KBM-7 (cell line): ENCODE results near the gene ALDH1A3.

Source experiments
- DNase-seq: peaks from one replicate; pipeline ENCODE4 v3.0.0-alpha.2; 2015
- in situ Hi-C: fragments of 300-500 bp; cut with MboI; formaldehyde crosslinking; loops from 2 replicates; pipeline ENCODE4 v1.14.3; 2020; ENCODE audit warnings: low sequenced_read_pairs, low pct_unique_long_range_greater_than_20kb, mixed read lengths

Gene ALDH1A3

DNA sequence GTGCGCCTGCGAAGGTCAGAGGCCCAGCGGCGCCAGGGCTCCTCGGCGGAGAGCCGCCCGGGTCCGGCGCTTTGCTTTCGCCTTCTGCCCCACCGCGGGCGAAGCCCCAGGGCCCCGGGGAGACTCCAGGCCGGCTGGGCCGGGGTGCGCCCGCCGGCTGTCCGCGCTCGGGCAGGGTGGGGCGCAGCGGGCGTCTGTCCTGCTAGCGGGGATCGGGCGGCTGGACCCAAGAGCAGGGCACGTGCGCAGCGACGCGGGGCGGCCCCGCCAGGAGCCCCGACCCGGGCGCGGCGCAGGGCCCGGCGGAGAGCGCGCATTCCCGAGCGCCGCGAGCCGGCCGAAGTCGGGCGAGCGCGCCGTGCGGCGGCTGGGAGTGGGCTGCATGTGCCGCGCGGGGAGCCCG lies 569 bp upstream of the ALDH1A3 start:
- in situ Hi-C loops = no loop called here

DNA sequence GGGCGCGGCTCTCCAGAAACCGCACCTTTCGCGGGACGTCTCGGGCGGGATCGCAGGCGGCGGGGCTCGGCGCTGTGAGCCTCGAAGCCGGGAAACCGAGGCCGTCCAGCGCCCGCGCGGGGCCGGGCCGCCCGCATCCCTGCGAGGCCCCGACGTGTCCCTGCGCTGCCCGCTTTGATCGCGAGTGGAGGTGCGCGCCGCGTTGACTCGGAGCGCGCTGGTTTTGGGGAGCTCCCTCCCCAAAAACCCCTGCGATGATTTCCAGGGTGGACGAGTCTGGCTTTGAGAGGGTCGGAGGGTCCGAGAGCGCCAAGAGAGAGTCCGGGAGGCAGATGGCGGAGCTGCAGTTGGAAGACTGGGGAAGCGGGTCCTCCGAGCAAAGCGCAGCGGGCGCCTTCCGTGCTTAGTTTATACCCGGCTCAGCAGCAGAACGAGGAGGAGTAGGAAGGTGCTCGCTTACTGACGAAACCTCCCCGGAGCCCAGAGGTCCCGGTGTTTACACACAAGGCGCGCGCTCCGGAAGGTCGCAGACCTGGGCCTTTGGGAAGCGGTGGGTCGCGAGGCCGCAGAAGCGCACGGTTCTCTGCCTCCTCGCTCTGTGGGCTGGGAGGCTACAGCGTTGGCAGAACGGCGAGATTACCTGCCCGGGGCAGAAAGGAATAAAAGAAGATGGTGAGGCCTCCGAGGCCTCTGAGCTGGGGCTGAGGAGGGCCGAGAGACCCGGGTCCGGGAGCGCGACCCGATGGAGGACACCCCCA lies 687 bp downstream of the ALDH1A3 start:
- DNase-seq = no peak
- in situ Hi-C loops = no loop called here

More for the DNA sequence above, 569 bp upstream of the ALDH1A3 start:
- DNase-seq = no peak

DNA sequence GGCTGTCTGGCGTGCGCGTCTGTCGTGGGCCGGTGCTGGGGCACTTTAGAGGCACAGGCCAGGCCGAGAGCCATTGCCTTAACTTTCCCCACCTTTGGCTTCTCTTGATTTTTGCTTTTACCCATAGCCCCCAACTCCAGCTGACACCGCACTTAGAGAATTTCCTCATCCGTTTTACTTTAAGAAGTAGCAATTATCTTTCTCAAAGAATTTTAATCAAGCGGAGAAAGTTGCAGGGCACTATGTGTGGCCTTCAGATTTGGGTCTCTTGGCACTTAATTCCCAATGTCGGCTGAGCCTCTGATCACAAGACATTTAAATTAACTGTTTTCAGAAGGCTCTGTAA lies 1.2 kb downstream of the ALDH1A3 start:
- in situ Hi-C loops = no loop called here

DNA sequence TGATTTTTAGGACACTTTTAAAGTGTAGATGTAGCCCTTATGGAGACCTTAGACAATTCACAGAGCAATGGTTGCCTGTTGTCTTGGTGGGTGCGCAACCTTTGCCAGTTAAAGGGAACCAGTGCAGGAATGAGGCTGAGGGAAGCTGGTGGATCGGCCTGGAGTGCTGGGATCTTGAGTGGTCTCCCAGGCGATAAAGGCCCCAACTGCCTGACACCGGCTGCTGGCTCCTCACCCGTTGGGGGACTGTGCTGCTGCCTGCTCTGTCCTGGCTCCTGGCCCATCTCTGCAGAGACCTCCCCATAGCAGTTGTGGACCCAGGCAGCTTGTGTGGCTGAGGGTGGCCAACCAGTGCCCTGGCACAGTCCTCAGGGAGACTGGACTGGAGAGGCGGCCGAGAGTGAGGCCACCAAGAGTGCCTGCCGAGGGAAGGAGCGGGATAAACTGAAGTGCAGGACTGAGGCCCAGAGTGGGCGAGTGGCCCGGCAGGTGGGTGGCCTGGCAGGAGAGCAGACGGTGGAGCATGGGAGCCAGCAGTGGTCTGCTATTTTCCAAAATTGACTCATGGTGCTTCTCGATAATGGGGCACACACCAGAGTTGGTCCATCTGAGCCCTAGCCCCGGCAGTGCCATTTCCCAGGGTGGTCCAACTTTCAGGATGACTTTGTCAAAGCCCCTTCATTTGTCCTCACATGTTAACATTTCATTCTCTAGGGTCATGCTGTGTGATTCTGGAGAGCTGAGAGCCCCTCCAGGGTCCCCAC lies 2.1 kb downstream of the ALDH1A3 start:
- in situ Hi-C loops = no loop called here
- no peak for DNase-seq

More for the DNA sequence above, 1.2 kb downstream of the ALDH1A3 start:
- no peak for DNase-seq

DNA sequence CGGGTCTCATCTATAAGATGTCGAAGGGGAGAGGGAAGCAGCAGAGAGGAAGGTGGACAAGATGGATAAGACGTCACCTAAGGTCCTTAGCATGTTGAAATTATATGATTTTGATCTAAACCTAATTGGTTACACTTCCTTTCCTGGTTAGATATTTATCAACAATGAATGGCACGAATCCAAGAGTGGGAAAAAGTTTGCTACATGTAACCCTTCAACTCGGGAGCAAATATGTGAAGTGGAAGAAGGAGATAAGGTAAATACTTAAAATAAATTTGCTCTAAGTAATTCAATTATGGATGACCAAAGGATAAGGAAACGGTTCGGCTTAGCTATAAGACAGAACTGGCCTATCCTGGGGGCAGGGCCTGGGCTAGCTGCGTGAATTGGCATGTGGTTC lies 5.5 kb downstream of the ALDH1A3 start:
- no peak for DNase-seq
- in situ Hi-C loops = no loop called here

DNA sequence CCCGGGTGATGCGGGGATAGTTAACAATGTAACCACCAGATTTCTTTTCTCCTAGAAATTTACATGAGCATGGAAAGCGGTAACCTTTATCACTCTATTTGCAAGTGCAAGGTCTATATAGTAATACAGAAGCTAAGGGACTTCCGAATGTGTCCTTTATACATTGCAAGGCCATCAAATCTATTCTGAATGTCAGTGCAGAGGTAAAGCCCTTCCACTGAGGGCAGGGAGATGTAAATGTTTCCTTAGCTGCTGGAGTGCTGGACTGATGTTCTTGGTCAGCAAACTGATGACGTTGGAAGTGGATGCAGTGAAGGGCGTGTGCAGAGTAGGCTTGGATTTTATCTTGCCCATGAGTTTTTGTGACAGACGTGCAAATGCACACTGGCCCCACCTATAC lies 6.2 kb downstream of the ALDH1A3 start:
- DNase-seq = no peak
- in situ Hi-C loops = no loop called here

DNA sequence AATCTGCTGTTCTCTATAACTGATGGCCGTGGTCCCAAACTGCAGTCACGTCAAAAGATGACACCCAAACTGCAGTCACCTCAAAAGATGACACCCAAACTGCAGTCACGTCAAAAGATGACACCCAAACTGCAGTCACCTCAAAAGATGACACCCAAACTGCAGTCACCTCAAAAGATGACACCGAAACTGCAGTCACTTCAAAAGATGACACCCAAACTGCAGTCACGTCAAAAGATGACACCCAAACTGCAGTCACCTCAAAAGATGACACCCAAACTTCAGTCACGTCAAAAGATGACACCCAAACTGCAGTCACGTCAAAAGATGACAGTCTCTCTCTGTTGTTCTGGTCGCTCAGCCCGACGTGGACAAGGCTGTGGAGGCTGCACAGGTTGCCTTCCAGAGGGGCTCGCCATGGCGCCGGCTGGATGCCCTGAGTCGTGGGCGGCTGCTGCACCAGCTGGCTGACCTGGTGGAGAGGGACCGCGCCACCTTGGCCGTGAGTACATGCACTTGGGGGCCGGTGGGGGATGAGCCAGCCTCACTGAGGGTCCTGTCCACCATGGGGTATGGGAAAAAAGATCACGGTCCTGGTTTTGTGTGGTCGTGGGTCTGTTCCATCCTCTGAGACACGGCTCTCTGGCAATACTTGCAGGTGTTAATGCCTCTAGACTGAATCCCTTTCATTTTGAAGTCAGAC lies 7.7 kb downstream of the ALDH1A3 start:
- in situ Hi-C loops = no loop called here
- no peak for DNase-seq

DNA sequence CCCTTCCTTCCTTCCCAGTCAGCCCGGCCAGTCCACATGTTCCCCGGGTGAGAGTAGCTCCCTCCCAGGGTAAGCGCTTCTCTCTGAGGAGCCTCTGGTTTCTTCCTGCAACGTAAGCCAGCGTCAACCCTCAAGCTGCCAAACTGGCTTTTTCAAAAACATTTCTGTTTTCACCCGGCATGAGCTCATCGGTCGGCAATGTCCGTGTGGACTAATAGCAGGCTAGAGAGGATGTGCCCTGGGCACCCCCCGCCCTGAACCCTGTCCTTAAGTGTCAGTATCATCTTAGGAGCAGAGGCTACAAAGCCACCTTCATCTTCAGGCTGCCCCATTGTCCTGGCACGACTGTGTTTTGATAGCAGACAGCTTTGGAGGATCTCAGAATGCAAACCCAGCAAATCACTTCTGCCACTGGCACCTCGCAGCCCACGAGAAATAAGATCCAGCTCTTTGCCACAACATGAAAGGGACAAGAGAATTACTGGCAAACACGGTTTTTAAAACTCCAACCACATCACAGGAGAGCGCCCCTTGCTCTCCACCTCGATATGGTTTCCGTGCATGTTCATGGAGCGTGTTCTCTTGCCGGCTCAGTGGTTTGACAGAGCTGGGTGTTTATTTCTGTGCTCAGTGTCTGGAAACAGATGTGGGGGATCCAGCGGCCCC lies 9.9 kb downstream of the ALDH1A3 start:
- DNase-seq = no peak
- in situ Hi-C loops = no loop called here

DNA sequence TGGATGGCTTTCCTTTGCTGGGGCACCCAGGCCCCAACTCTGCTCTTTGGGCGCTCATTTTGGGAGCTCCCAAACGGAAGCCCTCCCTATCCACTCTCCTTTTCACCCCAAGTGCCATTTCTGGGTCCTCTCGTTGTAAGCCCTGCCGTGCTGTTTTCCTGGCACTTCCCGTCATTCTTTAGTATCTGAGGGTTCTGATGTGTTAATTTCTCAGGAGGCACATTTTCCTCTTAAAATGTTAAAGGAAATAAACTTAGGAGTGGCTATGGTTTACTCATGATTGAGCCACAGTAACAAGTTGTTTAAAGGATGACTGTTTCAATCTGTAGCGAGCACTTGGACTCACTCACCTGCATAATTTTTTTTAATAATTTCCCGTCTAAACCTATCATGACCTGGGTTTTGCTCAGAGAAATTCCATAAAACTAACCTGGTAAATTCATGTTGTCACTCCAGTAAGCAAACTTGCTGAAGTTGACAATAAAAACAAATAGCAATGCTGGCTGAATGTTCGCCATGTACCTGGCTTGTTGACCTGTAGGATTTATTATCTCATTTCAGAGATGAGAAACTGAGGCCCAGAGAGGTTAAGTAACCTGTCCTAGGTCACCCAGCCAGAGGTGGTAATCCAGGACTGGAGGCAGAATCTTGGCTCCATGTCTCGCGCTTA lies 10.6 kb downstream of the ALDH1A3 start:
- in situ Hi-C loops = no loop called here
- no peak for DNase-seq

DNA sequence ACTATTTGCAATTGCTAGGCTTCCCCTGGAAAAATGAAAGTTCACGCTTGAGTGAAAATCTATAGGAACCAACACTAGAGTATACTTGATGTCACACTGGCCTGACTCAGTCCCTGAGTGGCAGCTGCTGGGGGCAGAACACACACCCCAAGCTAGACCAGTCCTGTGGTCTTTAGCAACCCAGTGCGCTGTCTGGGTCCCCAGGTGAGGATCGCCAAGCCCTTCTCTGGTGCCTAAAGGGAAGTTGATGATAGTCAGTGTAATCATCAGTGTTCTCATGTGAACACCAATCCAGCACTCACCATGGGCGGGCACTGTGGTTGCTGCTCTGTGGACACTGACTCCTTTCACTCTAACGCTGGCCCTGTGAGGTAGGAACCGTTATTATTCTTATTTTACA lies 11.2 kb downstream of the ALDH1A3 start:
- in situ Hi-C loops = no loop called here
- DNase-seq = no peak

DNA sequence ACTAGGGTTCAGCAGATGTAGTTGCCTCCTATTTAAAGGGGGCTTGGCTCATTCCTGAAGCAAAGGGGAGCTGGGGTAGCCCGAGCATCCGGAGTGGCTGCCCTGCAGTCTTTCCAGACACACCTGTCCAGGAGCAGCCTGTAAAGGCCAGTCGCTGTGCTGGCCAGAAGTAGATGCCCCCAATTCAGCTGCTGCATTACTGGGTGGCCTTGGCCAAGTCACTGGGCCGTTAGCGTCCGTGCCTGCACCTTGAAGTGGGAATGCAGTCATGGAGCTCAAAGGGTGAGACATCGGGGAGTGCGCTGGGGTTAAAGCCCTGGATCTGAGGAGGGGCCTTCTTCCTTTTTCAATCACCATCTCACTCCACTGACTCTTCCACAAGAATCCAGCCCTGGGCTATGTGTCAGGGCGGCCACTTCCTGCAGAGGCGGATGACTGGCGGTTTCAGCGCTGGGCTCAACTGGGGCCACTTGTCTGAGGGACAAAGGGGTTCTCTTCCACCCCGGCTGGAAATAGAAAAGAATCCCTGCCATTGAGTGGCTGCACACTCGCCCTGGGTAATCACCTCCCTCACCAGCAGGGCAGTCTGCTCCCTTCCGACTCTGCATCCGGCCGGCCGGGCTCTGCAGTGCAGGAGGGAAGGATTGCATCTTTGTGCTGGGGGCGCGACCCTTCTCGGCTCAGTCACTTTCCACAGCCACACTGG lies 11.8 kb downstream of the ALDH1A3 start:
- no peak for DNase-seq
- in situ Hi-C loops = no loop called here

DNA sequence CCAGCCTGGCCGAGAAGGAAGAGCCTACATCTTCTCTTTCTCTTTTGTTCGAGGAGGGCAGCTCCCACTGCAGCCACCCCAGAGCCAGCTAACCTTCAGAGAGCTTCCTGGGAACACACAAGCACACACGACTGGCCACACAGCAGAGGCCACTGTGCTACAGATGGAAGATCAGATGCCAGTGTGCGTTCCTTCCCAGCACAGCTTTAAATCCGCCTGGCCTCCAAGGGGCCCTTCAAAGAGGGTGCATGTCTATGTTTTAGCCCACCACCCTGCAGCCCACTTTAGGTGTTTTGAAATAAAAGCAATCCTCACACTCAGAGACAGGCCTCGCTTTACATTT lies 12.4 kb downstream of the ALDH1A3 start:
- in situ Hi-C loops = no loop called here
- DNase-seq = no peak

DNA sequence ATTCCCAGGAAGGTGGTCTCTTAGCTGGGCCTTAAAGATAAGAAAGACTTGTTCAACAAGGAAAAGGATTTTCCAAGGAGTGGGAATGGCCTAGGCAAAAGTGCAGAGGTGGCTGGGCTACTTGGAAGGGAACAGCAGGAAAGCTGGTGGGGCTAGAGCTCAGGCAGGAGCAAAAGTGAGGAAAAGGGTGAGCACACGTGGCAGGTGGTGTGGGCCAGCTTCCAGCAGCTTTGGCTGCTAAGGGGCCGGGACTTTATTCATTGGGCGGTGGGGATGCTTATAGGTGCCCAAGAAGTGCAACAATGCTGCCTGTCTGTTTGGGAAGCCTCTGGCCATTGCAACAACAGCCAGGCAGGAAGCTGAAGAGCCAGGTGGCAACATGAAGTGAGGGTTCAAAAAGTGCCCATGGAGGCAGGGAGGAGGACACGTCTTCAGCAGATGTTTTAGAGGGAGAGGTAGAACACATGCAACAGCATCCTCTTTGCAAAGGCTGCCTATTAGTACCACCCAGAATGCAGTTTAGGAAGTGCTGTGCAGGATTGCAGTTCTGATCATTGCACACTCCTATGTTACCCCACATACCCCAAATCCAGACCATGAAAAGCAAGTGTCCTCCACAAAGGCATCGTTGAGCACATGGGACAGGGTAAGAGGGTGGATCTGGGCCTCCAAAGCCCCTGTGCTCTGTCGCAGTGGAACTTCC lies 13.8 kb downstream of the ALDH1A3 start:
- in situ Hi-C loops = no loop called here
- no peak for DNase-seq

DNA sequence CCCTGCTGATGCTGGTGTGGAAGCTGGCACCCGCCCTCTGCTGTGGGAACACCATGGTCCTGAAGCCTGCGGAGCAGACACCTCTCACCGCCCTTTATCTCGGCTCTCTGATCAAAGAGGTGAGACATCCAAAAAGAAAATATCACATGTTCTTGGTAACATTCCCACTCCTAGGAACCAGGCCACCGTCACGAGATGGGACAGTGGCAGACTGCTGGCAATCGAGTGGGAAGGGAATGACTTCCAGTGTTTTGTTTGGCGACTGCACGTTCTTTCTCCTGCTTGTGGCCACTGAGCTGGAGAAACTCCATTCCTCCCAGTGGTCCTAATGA lies 14.3 kb downstream of the ALDH1A3 start:
- in situ Hi-C loops = no loop called here
- DNase-seq = no peak

DNA sequence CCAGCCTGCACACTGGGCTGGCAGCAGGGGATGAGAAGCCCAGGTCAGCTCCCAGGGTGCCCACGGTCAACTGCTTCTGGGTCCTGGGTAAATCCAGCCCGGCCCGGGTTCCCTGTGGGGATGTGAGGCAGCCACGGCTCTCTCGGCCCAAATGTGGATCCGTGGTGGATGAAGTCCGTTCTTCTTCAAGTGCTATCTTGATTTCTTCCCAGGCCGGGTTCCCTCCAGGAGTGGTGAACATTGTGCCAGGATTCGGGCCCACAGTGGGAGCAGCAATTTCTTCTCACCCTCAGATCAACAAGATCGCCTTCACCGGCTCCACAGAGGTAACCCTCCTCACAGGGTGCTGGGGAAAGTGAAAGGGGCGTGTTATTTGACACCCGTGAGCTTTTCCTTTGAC lies 16.1 kb downstream of the ALDH1A3 start:
- in situ Hi-C loops = no loop called here
- no peak for DNase-seq

DNA sequence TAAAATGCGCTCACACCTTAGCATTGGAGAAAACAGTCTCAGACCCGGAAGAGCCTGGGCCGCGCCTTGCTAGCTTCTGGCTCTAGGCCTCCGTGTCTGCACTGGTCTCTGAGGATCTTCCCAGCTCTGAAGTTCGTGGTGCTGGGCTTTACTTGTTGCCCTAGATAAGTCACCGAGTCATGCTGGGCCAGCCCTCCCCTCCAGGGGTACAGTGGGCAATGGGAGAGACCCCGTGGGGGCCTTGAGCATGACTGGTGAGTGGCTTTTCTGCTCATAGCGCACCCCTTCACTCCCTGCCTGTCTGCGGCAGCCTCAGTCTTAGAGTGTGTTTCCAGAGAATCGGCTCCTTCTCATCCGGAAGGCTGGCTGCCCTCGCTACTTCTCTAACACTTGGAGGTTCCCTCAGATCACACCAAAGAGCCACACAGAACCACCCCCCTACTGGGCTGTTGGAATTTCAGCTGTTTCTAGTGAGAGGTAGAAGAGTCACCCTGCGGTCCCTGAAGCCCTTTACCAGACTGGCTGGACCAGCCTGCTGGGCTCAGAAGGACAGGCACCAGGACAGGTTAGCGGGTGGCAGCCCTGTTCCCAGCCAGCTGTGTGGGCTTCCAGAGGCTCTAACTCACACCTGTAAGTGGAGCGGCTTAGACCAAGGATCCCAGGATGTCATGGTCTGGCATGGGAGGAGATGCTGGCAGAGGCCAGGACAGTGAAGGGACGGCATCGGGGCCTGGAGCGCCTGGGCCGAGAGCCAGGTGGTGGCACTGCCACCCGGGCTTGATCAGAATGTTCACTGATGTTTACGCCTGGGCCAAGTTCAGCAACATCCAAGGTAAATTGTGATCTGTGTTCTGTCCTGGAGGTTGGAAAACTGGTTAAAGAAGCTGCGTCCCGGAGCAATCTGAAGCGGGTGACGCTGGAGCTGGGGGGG lies 17.9 kb downstream of the ALDH1A3 start:
- no peak for DNase-seq
- in situ Hi-C loops = no loop called here

DNA sequence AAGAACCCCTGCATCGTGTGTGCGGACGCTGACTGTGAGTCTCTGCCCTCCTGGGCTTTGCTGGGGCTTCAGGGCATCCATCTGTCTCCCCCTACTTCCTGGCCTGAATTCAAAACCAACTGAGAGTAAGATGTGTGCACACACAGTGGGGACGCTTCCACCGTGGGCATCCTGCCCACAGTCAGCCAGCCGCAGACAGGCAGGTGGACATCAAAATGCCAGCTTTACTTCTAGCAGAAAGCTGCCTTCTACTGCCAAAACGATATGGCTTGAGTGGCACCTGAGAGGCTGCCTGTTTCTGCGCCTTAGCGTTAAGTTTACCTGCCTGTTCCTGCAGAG lies 18.5 kb downstream of the ALDH1A3 start:
- in situ Hi-C loops = no loop called here
- no peak for DNase-seq
